GM18511 (cell line): ENCODE measurements around the gene CDC14A.
A peak's percentile ranks its signal among the peaks of the same experiment; 100 is the strongest.

Experiments
- ATAC-seq: cut with Tn5 transposase; IDR thresholded peaks from one replicate; pipeline ENCODE4 v1.9.1; 2021; ENCODE audit warnings: mild to moderate bottlenecking, moderate library complexity; ENCODE audit not compliant: unreplicated experiment

CDC14A gene

GRCh38 chr1:100478816-100479215 lies 126.5 kb downstream of the CDC14A start:
- ATAC-seq: no peak

GRCh38 chr1:100479620-100480338 lies 127.5 kb downstream of the CDC14A start:
- ATAC-seq: no peak

- no peak for ATAC-seq
Observed at GRCh38 chr1:100481303-100481702, 129.0 kb downstream of the CDC14A start.

GRCh38 chr1:100482167-100482566 lies 129.9 kb downstream of the CDC14A start:
- no peak for ATAC-seq

- ATAC-seq: no peak
Observed at GRCh38 chr1:100482748-100483147, 130.4 kb downstream of the CDC14A start.

- no peak for ATAC-seq
Observed at GRCh38 chr1:100483230-100483629, 130.9 kb downstream of the CDC14A start.

GRCh38 chr1:100485855-100486258 lies 133.6 kb downstream of the CDC14A start:
- ATAC-seq: no peak

- ATAC-seq: no peak
Observed at GRCh38 chr1:100494393-100495084, 142.2 kb downstream of the CDC14A start.

GRCh38 chr1:100496896-100497295 lies 144.6 kb downstream of the CDC14A start:
- ATAC-seq: no peak

- ATAC-seq: no peak
Observed at GRCh38 chr1:100497796-100498195, 145.5 kb downstream of the CDC14A start.

GRCh38 chr1:100499194-100499811 lies 147.0 kb downstream of the CDC14A start:
- ATAC-seq: no peak

- no peak for ATAC-seq
Observed at GRCh38 chr1:100502052-100502792, 149.9 kb downstream of the CDC14A start.

- ATAC-seq: no peak
Observed at GRCh38 chr1:100506217-100506616, 153.9 kb downstream of the CDC14A start.

- no peak for ATAC-seq
Observed at GRCh38 chr1:100510451-100510850, 158.1 kb downstream of the CDC14A start.

- ATAC-seq: no peak
Observed at GRCh38 chr1:100511058-100511457, 158.8 kb downstream of the CDC14A start.

- no peak for ATAC-seq
Observed at GRCh38 chr1:100511773-100512172, 159.5 kb downstream of the CDC14A start.

GRCh38 chr1:100512803-100513352 lies 160.6 kb downstream of the CDC14A start:
- no peak for ATAC-seq

GRCh38 chr1:100516857-100517256 lies 164.6 kb downstream of the CDC14A start:
- no peak for ATAC-seq

- no peak for ATAC-seq
Observed at GRCh38 chr1:100517515-100517914, 165.2 kb downstream of the CDC14A start.

GRCh38 chr1:100518023-100518422 lies 165.7 kb downstream of the CDC14A start:
- no peak for ATAC-seq

GRCh38 chr1:100523038-100523652 lies 170.8 kb downstream of the CDC14A start:
- peak; percentile 99 for ATAC-seq
